ENCODE data around the gene GHRHR.

Gene GHRHR

DNA sequence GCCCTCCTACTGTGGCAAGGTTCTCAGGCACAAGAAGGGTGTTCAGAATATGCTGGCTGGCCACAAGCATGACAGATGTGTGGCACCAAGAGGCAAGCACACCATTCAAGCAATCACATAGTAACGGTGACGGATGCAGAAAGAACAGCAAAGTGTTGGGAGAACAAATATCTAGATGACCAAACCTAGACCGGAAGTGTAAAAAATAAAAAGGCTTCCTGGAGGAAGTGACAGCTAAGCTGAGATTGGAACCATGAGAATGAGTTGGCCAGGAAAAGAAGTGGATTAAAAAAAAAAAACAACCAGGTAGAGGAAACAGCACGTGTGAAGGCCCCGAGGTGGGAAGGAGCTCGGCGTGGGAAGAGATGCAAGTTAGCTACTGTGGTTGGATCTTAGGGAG lies 22.0 kb downstream of the GHRHR start:
- no peak for DNase-seq (ENCODE audit: low read depth, low spot score)

DNA sequence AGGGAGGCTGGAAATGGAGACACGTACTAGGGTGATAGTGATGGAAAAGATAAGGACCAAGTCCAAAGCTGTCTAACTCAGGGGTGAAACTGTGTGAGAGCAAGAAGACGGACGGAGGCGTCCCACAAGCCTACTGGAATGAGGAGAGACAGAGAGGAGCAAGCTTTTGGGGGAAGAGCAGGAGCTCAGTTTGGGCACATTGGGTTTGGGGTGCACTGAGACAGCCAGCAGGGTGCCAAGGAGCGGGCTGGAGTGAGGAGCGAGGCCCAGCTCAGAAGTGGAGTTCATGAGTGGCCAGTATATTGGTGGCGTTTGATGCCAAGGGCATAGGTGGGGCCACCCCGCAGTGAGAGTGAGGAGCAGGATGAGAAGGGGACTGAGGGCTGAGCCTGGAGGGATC lies 22.6 kb downstream of the GHRHR start:
- DNase-seq (ENCODE audit: low read depth, low spot score), result no peak

DNA sequence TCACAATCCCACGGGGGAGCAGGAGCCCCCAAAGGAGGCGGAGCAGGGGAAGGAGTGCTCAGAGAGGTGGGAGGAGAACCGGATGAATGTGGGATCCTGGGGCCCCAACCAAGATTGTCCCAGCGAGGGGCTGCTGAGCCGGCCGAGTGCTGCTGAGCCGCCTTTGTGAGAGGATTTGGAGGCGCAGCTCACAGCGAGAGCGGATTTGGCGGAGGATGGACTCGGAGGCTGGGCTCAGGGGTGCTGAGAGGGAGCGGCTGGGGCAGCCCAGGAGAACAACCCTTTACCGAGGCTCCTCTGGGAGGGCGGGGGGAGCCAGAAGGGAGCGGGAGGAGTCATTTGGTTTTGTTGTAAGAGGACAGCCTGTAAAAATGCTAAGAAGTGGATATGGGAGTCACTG lies 23.0 kb downstream of the GHRHR start:
- no peak for DNase-seq (ENCODE audit: low read depth, low spot score)

DNA sequence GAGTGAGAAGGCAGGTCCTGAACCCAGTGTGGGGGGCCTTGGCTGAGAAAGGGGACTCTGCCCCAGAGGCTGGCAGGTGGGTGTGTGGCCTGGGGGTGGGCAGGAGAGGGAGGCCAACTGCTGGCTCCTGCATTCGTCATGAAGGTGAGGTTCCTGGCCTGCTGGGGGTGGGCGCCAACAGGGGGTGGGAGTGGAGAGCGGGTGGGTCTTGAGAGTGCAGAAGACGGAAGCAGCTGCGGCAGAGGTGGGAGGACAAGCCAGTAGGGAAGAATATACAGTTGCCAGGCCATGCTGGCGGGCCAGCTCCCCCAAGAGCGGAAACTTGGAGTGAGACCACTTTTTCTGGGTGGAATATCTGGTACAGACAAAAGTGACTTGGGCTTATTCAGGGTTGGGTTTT lies 23.4 kb downstream of the GHRHR start:
- DNase-seq (ENCODE audit: low read depth, low spot score), result no peak

DNA sequence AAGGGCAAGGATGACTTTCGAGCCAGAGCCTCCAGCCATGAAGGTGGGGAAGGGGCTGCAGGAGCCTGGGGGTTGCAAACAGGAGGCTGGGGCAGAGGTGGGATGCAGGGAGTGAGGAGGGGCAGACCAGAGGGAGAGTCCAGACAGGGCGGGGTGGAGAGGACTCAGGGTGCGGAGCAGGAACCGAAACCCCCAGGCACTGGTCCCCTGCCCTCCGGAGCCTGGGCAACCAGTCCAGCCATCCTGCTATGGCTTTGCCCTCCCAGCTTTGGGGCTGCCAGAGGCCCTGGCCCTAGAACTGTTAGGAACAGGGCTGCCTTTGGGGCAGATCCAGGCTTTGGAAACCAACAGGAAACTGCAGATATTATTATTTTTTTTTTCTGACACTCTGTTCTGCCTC lies 24.2 kb downstream of the GHRHR start:
- no peak for DNase-seq (ENCODE audit: low read depth, low spot score)

DNA sequence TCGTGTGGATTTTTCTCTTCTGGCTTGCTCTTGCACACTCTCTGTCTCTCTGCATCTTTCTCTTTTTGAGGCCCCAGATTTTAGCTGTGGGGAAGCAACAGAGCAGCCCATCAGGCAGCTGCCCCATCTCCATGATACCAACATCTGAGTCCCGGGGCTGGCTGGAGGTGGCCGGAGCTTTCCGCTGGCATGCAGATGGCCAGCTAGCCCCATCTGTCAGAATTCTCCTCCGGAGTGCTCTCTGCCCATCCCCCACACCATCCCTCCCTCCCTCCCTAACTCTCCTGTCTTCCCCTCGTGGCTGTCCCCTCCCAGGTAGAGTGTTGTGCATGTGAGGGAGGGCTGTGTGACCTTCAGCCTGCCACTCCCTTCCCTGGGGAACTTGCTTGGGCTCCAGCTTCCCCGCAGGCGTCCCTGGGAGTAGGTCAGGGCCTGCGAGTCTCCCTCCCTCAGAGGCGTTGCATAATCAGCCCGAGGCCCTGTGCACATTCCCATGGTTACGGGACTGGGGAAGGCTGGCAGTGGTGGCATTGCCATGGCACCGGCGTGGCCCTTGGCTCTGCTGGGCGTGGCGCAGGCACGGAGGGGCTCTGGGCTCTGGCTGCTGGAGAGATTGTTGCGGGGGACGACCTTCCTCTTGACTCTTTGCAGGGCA lies 24.7 kb downstream of the GHRHR start:
- DNase-seq (ENCODE audit: low read depth, low spot score), result peak; percentile 64

DNA sequence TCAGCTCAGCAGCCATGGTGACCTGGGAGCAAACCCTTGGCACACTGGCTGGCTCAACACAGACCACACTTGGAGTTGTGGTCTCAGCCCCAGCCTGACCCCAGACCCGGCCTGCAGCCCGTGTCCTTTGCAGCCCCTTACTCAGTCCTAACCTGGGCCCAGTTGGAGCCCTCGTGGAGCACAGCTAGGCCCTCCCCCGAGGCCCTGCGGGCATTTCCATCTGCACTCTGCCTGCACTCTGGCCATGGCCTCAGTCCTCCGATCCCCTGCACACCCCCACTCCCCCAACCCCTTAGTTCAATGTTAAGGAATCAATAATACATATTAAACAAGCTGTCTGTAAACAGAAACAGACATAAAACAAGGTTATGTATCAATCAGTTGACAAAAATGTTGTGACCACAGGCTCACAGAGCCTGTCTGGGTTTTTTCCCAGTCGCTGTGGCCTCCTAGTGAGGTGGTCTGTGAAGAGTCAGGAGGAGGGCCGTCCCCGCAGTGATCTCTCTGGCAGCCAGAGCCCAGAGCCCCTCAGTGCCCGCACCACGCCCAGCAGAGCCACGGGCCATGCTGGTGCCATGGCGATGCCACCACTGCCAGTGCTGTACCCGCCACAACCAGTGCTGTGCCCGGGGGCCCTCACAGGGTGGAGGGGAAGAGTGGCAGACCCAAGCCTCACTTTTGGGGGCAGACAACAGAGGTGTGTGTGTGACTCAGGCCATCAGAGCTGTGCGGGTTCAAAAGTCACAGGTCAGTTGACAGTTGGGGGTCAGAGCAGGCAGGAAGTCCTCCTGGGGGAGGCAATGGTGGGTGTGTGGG lies 25.5 kb downstream of the GHRHR start:
- peak; percentile 18 for DNase-seq (ENCODE audit: low read depth, low spot score)

DNA sequence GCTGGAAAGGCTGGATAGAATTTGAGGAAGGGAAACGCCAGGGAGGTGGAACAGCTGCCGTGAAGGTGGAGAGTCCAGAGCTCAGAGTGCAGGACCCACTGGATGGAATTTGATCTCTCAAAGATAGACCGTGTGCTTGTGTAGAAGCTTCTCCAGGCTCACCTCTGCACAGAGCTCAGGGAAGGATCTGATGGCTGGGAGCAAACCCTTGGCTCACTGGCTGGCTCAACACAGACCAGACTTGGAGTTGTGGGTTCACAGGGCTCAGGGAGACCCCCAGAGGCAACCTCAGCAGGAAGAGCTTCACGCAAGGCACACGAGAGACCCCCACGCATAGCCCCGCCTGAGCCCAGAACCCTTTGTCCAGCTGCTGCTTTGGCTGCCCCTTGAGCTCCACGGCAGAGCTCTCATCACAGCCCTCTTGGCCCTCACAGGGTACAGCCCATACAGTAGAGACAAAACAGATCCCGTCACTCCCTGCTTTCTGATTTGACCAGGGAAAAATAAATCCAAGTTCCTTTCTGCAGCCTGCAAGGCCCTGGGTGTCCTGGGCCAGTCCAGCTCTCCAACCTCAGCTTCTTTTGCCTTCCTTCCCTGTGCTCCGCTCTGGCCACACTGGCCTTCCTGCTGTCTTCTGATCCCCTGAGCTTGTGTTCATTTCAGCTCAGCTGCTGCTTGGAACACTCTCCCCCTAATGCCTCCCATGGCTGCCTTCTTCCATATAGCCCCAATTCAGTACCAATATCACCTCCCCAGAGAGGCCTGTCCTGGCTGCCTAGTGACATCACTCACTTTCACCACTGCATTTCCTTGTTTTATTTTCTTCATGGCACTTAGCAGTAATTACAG lies 26.3 kb downstream of the GHRHR start:
- no peak for DNase-seq (ENCODE audit: low read depth, low spot score)

DNA sequence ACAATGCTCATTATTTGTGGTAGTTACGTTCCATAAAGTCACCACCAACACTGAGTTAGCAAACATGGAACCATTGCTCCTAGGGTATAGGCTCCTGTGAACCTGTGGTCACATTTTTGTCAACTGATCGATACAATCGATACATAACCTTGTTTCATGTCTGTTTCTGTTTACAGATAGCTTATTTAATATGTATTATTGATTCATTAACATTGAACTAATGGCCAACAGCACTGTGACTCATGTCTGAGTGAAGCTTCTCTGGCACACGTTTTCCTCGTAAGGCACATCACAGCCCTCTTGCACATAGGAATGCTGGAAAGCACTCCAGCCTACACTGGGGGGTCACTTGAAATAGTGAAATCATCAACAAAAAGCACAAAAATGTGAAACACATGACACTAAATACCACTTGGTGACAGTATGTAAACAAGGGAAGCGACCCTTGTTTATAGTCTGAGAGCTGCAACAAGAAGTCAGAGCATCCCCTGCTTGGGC lies 27.0 kb downstream of the GHRHR start:
- DNase-seq (ENCODE audit: low read depth, low spot score), result peak; percentile 39

DNA sequence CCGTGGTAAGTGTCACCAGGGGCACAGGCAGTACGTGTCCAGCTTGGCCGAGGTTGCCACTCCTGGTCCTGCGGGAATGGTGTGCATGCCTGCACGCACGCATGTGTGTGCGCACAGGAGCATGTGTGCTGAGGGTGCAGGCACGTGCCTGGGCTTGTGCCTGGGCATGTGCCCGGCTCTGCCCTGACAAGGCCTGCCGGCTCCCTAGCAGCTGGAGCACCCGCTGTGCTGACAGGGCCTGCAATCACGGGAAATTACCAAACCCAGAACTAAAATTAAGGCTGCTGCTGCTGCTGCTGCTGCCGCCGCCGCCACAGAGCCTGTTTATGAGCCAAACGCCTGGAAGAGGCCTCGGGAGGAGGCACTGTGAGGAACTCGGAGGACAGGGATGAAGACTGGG lies 28.7 kb downstream of the GHRHR start:
- no peak for DNase-seq (ENCODE audit: low read depth, low spot score)

DNA sequence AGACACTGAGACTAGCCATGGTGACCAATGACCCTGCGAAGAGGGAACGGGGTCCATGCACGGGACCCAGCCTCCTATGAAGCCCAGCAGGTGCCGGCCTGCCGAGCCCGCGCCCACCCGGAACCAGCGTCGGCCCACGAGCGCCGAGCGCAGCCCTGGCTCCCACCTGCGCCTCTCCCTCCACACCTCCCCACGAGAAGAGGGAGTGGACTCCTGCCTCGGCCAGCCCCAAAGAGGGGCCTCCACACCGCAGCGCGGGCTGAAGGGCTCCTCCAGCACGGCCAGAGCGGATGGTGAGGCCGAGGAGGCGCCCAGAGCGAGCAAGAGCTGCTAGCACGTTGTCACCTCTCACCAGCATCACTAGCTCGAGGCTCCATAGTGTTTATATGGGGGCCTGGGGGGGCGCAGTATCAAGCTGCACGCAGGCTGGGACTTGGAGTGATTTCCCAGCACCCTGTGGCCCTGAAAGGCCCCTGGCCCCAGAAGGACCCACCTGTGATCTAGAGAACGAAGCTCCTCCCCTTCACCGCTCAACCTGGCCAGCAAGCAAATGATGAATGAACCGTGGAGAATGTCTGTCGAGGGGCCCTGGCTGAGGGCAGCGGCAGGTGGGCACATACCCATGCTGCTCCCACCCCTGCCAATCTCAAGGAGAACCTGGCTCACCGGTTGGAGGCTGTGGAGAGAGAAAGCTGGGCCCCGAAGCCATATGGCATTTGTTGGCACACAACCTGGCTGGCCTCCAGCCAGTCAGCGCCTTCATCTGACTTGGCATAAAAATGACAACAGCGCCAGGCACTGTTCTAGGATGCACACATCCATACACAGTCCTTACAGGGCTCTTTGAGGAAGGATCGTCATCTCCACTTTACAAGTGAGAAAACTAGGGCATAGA lies 30.7 kb downstream of the GHRHR start:
- DNase-seq (ENCODE audit: low read depth, low spot score), result no peak

DNA sequence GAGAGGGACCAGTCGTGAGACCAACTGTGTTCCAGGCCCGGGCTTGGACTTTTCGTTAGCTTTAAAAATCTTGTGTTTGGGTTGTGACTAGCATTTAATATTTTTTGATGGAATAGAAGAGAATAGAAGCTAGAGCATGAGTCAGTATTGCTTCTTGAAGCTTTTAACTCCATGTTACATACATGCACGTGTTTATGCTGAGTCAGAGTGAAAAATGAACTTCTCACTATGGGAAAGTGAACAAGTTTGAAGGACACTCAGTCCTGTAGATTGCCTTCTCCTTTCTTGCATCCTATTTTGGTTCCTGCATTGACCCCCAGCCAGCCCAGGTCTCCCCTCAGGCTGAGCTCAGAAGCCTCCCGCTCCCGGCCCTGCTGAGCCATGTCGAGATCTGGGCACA lies 31.8 kb downstream of the GHRHR start:
- no peak for DNase-seq (ENCODE audit: low read depth, low spot score)

DNA sequence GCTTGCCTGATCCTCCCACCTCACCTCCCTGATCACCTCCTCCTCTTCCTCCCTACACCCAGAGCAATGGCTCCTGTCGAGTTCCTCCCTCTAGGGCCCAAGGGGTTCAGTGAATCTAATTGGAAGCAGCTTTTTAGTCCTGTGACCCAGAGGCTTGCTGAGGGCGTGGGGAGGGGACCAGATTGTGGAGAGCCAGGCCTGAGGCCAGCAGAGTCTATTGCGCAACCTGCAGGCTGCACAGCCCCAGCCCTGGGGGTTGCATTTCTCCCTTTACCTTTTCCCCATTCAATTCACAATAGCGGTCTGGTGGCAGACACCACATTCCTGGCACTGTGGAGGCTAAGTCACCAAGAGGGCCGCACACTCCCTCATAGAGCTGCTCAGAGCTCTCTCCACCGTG lies 32.5 kb downstream of the GHRHR start:
- no peak for DNase-seq (ENCODE audit: low read depth, low spot score)

DNA sequence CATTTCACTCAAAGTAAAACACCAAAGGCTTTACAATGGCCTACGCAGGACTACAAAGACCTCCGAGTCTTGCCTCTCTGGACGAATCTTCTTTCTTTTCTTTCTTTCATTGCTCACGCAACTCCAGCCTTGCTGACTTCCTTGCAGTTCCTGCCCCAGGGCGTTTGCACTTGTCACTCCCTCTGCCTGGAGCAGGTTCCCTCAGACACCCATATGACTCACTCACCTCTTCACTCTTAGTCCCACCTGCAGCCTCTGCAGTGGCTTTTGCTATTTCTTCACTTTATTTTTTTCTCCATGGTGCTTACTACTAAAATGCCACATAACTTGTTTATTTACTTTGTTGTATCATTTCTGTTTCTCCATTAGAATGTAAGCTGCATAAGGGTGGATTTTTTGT lies 33.1 kb downstream of the GHRHR start:
- DNase-seq (ENCODE audit: low read depth, low spot score), result no peak

DNA sequence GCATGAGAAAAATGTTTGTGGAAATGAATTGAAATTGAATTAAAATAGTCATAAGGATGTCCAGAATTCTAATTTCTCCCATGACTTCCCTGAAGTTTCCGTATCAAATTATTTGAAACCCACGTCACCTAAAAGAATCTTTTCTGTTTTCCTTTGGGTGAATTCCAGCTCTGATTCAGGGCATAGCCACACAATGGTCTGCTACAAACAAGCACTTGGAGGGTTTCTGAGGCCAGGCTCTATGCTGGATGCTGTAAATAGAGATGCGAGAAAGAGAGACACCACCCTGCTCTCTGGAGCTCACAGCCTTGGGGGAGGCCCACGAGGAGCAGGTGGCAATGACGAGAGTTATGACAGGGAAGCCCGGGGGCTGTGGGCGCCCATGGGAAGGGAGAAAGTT lies 33.6 kb downstream of the GHRHR start:
- peak; percentile 85 for DNase-seq (ENCODE audit: low read depth, low spot score)

DNA sequence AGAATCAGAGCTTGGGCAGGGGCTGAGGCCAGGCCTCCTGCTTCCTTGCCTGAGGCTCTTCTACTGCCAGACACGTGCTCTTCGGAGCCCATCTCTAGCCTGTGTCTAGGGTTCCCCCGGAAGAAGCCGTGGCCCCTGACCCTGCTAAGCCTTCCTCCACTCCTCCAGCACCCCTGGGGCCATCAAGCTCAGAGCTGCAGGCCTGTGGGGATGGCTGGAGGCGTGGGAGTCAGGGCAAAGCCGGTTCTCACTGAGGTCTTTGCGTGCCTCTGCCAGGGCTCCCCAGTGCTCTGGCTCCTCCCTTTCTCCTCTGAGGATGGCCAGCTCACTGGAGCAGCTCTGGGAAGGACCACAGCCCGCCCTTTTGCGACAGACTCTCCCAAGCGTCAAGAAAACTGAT lies 34.4 kb downstream of the GHRHR start:
- DNase-seq (ENCODE audit: low read depth, low spot score), result no peak

DNA sequence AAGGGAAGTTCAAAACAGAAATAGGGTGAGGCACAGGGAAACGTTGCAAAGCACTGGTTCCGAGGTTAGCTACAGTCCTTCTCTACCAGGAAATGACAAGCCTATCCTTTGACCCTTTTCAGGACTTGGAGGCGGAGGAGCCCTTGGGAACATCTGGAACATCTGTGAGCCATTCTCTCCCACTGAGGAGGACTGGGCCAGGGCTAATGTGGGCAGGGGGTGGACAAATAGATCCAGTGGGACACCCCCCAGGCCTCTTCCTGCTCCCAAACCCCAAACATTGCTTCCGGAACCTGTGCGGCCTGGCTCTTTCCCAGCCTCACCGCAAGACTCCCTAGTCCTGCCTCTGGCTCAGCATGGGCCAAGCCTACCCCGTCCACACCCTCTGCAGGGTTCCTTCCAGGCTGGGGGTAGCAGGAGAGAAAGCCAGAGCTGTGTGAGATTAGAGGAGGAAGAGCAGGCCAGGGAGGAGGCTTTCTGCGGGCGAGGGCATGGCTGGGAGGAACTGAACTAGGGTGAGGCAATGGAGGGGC lies 36.5 kb downstream of the GHRHR start:
- DNase-seq (ENCODE audit: low read depth, low spot score), result no peak

DNA sequence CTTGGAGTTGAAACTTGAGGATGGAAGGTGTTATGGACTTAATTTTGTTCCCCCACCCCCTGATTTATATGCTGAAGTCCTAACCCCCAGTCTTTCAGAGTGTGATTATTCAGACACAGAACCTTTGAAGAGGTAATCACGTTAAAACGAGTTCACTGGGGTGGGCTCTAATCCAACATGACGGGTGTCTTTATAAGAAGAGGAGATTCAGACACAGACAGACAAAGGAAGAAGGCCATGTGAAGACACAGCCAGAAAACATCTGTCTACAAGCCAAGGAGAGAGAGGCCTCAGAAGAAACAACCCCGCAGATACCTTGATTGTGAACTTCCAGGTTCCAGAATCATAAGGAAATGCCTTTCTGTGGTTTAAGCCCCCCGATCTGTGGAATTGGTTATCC lies 37.0 kb downstream of the GHRHR start:
- no peak for DNase-seq (ENCODE audit: low read depth, low spot score)

DNA sequence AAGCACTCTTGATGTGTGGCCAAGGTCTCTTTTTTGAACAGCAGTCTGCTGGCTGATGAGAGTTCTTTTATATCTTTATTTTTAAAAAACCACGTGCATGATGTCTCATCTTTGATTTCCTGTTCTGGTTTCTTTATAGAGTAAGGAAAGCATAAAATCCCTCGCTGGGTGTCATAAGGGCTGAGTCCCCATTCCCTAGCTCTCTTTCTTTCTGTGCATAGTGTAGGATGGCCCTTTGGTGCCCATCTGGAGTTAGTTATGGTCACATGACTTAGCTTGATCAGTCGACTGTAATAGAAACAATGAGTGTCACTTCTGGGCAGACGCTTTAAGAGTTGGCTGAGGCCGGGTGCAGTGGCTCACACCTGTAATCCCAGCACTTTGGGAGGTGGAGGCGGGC lies 38.5 kb downstream of the GHRHR start:
- DNase-seq (ENCODE audit: low read depth, low spot score), result no peak

DNA sequence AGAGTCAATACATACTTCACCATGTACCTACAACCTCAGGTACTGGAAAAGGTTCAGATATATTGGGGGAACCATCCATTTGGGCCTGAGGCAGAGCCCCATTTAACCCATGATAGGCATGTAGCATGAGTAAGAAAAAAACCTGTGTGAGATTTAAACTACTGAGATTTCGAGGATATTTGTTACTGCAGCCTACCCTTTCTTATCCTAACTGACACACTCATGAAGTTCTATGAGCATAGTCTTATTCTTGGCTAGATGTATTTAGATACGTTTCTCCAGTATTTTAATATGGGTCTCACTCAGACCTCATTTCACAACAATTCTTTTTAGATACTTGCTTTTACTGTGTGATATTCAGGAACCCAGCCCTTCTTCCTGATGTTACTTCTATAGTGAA lies 39.3 kb downstream of the GHRHR start:
- DNase-seq (ENCODE audit: low read depth, low spot score), result no peak

DNA sequence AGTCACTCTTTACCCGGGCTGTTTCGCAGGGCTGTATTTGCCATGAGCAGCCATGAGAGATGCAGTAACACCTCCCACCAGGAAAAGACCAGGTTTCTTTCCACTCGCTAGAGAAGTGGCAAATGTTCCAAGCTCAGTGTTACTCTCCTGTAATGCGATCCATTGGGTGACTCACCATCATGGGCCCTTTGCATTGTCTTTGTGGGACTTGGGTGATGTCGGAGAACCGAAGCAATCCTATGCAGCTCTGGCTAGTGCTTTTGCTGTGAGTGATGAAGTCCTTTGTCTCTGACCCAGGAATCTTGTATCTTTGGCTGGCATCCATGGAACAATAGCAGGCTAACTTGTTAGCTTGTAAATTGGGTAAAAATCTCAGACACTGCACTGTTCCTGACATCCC lies 40.0 kb downstream of the GHRHR start:
- peak; percentile 49 for DNase-seq (ENCODE audit: low read depth, low spot score)
